Panc1 (cell line): ENCODE measurements around the gene ESR2.

Experiments used
- CTCF ChIP-seq: fragments of 450-650 bp; IDR thresholded peaks from 2 replicates; pipeline ENCODE4 v1.5.1; 2017; ENCODE audit warnings: mild to moderate bottlenecking
- POLR2AphosphoS5 ChIP-seq: IDR thresholded peaks from 2 replicates; pipeline ENCODE4 v1.6.1; 2012; ENCODE audit warnings: mild to moderate bottlenecking, low read depth, low read length, moderate library complexity
- REST ChIP-seq, 2 experiments: IDR thresholded peaks; 2 replicates each; pipeline ENCODE4 v1.6.1; 2011 to 2012; ENCODE audit warnings: low read depth in 2 of 2, control low read depth in 1 of 2, low read length in 1 of 2, mild to moderate bottlenecking in 1 of 2, moderate library complexity in 1 of 2; ENCODE audit not compliant: insufficient read depth in 1 of 2

DNA sequence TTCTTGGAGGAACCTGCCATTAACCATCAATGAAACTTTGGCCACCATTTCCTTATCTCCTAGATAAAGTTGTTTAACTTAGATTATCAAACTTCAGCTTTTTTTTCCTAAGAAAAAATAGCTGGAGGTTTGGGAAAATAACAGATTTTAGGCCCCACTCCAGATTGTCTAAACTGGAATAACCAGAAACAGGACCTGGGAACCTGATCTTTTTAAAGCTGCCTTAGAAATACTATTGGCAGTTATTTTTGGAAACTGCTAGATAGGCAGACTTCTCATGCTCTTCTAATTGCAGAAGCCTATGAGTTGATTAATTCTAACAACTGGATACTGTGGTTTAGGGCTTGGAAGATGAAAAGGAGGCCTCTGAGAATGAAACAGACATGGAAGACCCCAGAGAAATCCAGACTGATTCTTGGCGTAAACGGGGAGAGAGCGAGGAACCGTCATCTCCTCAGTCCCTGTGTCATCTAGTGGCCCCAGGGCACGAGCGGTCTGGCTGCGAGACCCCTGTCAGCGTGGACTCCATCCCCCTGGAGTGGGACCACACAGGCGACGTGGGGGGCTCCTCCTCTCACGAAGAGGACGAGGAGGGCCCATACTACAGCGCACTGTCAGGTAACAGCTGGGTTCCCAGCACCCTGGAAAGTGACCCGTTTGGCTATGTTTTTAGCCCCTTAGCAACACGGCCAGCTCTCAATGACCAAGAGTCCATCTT lies 80.2 kb downstream of the ESR2 start:
- TF ChIP-seq CTCF (no peak), POLR2AphosphoS5 (no peak), REST (IDR thresholded peaks at IDR 0.05; ENCODE audit: insufficient read depth in 1 of 2, low read depth in 2 of 2, low read length in 1 of 2) (no peak)
